ENCODE data around the gene CYP2S1. TPM values are rescaled to one million over a fixed set of nuclear protein-coding genes. Genes with fewer than 3 reads are reported as not detected.

The CYP2S1 gene
- total and polyA plus RNA-seq, 9 of the 15 experiments (the other 6 are each of a cell fraction or from before 2014, with no cell fraction given): 0.07 to 1.9 (median 0.41) TPM

- TF ChIP-seq TEAD1 (CRISPR knock-in tag; IDR thresholded peaks at IDR 0.05) (peak in 1 of 2 experiments; percentile 66; a peak in 2 of 4 replicates), ARID3A (IDR thresholded peaks at IDR 0.05; ENCODE audit: borderline replicate concordance, low read depth, low read length) (0 out of 2 replicates have a peak, but pooled peaks have one; percentile 32), NRF1 (conservative IDR thresholded peaks at IDR 0.05 in 1 of 2, IDR thresholded peaks at IDR 0.05 in 1 of 2) (no peak), SMARCA5 (IDR thresholded peaks at IDR 0.05) (peak; percentile 45; the same call in 1 of the 2 replicates), FUS (optimal IDR thresholded peaks at IDR 0.05; ENCODE audit: low read depth, low read length) (no peak), ZNF280B (CRISPR knock-in tag; IDR thresholded peaks at IDR 0.05) (no peak), ZHX1 (conservative IDR thresholded peaks at IDR 0.05; ENCODE audit: low read length) (peak; percentile 59; the same call in 1 of the 2 replicates), HLTF (IDR thresholded peaks at IDR 0.05) (0 out of 2 replicates have a peak, but pooled peaks have one; percentile 64), ZC3H8 (IDR thresholded peaks at IDR 0.05) (no peak), KHSRP (IDR thresholded peaks at IDR 0.05) (no peak), SUPT5H (IDR thresholded peaks at IDR 0.05) (peak; percentile 17; the same call in 1 of the 2 replicates), ZBTB7A (IDR thresholded peaks at IDR 0.05; ENCODE audit: borderline replicate concordance, control insufficient read depth, low read depth, low read length) (no peak; the same call in 1 of the 2 replicates), HDAC3 (IDR thresholded peaks at IDR 0.05; ENCODE audit: borderline replicate concordance, partially characterized antibody) (no peak), YY1 (IDR thresholded peaks at IDR 0.05; ENCODE audit: borderline replicate concordance in 1 of 3, control insufficient read depth in 1 of 3, extremely low read depth in 1 of 3, insufficient read depth in 3 of 3, insufficient read length in 1 of 3, insufficient replicate concordance in 2 of 3, low read depth in 1 of 3, low read length in 2 of 3) (no peak), GMEB1 (CRISPR knock-in tag; IDR thresholded peaks at IDR 0.05) (no peak), TAF9B (IDR thresholded peaks at IDR 0.05; ENCODE audit: partially characterized antibody) (peak; percentile 29), ELF1 (tag; IDR thresholded peaks at IDR 0.05) (no peak)
Measured at GRCh38 chr19:41225238-41226052, 32.4 kb downstream of the CYP2S1 start (continued).
